Activated T-cell treated with anti-CD3 and anti-CD28 coated beads for 1 hour (primary cell): ENCODE measurements around the gene RBM33.
"Not testable (repeated sequence)": the region's sequence is repeated elsewhere in the genome, so short reads cannot be mapped to it uniquely, and the experiment has no call there.

Source experiments
- DNase-seq: peaks from one replicate; pipeline ENCODE4 v3.0.0-alpha.2; 2020; ENCODE audit warnings: low read depth

The RBM33 gene, protein sequence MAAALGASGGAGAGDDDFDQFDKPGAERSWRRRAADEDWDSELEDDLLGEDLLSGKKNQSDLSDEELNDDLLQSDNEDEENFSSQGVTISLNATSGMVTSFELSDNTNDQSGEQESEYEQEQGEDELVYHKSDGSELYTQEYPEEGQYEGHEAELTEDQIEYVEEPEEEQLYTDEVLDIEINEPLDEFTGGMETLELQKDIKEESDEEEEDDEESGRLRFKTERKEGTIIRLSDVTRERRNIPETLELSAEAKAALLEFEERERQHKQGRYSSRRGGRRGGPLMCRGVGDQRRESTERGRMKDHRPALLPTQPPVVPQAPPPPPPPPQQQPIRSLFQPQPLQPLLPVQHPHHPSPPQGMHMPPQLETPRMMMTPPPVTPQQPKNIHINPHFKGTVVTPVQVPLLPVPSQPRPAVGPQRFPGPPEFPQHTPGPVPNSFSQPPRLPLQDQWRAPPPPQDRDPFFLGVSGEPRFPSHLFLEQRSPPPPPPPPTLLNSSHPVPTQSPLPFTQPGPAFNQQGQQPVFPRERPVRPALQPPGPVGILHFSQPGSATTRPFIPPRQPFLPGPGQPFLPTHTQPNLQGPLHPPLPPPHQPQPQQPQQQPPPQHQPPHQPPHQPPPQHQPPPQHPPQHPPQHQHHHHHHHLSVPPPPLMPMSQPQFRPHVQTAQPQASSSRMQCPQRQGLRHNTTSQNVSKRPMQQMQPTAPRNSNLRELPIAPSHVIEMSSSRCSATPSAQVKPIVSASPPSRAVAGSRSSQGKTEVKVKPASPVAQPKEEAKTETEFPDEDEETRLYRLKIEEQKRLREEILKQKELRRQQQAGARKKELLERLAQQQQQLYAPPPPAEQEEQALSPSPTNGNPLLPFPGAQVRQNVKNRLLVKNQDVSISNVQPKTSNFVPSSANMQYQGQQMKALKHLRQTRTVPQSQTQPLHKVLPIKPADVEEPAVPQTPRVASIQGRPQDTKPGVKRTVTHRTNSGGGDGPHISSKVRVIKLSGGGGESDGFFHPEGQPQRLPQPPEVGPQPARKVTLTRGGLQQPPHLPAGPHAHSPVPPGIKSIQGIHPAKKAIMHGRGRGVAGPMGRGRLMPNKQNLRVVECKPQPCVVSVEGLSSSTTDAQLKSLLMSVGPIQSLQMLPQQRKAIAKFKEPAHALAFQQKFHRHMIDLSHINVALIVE

DNA sequence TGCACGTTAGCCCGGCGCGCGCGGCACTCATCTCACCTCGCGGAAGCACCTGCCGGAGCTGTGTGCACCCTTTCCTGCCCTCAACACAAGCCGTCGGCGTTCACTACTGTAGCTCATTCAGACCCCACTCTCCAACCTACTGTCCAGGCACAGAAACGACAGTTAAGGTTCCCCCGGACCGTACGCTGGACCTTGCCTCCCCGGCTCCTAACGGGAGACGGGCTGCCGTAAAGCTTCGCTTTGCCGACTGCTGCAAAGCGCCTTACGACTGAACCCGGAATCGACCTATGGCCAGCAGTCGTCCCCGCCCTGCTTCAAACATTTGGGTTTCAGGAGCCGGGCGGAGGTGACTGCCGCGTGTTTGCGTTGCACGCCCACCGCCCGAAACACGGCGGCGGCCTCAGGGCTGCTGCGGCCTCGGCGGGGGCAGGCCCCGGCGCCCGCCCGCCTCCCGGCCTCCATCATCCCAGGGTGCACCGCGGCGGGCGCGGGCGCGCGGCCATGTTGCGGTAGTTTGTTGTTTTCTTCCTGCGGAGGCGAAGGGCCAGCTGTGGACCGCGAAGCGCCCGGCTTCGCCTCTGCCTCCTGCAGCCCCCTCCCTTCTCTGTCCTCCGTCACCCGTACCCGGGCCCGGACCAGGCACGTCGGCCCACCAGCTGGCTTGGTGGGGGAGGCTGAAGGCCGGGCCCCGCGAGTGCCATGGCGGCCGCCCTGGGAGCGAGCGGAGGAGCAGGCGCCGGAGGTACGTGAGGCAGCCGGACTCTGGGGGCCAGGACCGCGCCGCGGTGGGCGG, at the start of gene RBM33:
TSS of gene RBM33 (plus strand) at position 484 of the 793 bp plus-strand sequence. CDS start at position 700, 216 bp downstream.
- peak; percentile 60 for DNase-seq

DNA sequence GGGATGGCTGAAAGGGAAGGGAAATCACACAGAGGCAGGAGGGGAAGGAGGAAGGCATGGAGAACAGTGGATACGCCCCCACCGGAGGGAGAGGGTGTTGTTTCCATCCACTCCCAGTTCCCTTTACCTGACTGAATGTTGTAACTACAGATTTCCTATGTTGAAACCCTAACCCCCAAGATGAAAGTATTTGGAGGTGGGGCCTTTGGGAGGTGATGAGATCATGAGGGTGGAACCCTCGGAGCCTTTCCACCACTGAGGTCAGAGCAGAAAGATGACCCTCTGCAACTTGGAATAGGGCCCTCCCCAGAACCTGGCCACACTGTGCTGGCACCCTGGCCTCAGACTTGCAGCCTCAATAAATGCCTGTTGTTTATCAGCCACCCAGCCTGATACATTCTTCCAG, 49.5 kb upstream of the RBM33 start:
- no peak for DNase-seq

DNA sequence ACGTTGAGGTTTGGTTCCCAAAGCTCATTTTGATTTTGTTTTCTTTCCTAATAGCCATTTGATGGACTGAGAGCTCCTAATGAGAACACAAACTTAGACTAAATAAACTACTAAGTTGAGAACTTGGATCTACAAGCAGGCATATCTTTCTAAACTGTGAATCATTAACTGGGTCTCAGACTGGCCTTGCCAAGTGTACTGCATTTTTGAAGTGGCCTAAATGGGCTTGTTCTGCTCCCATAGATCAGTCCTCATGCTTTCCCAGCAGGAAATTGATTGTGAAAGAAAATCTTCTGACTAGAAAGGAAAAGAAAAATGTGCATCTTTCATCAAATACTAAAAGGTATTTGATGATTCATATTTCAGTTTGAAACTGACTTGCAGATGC, 46.7 kb upstream of the RBM33 start:
- DNase-seq, result no peak

DNA sequence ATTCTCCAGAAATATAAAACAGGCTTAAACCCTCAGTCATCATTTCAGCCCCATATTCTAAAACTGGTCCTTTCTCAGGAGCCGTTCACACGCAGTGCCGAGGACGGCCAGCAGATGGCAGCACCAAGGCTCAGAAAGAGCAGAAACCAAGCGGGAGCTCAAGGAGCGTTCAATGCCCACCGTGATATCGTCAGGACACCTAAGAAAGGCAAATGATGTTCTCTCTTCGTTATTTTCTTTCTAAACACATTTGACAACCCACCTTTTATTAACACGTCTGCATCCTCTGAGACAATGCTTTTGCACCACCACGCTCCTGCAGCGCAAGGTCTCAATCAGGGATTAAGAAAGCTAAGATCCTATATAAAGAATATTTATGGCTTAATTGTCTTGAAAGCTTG, 45.7 kb upstream of the RBM33 start:
- peak; percentile 87 for DNase-seq

DNA sequence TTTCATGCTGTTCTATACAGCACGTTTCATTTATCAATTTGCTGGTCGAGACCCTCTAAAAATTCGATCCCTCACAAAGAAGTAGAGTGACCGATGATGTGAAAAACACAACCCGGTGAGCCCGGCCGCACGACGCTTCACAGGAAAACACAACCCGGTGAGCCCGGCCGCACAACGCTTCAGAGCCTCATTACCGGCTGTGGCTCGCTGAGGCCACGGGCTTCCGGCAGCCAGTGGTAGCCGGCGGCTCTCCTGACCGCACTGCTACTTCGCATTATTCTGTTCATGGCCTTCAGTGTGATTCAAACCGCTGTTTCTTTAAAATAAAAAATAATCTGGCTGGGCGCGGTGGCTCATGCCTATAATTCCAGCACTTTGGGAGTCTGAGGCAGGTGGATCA, 42.3 kb upstream of the RBM33 start:
- DNase-seq, result no peak

DNA sequence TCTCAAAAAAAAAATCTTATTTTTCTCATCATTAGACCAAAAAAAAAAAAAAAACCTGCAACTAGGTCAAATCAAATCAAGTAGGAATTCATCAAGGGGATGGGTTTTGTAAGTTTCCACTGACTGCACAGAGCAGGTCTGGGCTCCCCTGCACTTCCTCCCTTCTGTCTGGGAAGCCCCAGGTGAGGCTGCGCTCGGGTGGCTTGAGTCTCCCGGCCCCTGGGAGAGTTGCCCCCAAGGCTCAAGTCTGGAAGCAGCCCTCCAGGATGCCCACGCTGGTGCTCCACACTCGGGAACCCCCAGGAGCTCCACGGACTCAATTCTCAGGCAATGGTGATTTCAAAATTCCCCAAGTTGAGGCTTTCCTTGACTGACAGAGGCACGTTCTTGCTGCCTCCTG, 41.7 kb upstream of the RBM33 start:
- no peak for DNase-seq

DNA sequence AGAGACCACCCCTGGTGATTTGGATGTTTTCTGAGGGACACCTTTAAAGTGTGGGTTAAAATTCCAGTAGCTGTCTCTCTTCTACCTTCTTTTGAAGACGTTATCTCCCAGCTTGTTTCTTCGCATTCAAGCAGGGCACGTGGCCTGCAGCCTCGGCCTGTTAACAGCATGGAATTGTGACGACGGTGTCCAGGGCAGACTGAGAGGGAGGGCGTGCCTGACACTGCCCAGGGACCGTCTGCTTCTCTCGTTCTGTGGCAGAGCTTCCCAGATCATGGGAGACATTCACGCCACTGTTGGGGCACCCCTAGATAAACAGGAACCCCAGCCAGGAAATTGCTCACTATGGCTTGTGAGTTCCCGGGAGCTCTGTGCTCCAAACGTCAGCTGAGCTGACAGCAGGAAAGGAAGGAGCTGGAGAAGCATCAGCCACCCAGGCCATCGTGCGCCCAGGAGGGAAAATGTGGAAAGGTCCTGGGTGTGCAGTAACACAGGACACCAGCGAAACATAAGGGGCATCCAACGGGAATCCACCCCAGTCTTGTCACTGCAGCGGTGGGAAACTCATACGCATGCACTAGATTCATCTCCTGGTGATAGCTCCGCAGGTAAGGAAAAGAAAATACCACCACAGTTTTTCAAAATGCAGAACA, 41.1 kb upstream of the RBM33 start:
- DNase-seq, result no peak

DNA sequence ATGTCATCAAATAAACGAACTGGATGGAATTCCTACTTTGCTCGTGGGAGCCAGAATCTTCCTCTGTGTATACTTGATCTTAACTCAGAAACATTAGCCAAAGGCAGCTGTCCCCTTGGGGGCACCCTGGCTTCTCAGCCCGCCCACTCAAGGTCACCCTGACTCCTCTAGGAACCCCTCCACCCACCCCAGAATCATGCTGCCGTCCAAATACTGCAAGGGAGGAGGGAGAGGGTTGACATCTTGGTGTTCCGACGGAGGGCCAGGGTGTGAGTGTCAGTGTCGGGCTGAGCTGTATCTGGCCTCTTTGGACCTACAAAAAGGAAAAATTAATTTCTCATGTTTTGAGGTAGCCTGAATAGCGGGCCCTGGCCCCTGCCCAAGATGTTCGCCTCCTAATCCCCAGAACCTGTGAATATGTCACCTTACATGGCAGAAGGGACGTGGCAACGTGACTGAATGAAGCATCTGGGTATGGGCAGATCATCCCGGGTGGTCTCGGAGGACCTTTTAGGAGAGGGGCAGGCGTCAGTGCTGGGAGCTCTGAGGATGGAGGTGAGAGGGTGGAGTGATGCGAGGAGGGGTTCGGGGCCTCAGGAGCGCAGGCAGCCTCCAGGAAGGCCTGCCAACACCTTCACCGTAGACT, 40.5 kb upstream of the RBM33 start:
- no peak for DNase-seq

DNA sequence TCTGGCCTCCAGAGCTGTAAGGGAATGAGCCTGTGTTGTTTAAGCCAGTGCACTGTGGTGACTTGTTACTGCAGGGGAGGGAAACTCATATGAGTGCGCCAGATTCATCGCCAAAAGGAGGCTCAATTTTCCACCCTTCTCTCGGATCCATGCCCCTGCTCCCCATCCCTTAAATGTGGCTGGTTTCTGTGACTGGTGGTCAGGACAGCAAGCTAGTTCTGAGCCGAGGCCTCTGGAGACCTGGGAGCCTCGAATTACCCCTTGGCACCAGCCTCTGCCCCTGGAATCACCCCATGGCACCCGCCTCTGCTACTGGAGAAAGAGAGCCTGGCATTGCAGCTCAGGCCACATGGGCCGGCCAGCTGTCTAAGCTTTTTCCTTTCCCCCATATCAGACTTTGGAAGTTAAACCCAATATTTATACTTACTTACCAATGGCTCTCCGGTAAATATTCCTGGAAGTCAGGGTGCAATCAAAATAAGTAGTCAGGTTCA, 39.9 kb upstream of the RBM33 start:
- DNase-seq, result no peak

DNA sequence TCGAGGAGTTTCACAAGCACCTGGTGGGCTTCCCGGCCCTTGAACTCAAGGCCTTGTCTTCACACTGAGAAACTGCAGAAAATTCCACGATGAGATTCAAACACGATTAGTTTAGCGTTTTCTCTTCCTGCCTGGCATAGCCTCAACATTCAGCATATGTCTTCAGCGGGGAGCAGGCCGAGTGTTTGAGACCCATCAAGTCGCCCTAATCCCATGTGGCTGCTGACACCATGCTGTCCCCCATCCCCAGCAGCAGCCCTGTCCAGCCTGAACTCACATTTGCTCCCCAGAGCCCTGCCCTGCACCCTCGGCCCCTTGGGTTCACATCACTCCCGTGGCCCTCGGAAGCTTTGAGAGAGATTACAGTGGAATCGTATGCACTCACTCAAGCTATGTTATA, 35.3 kb upstream of the RBM33 start:
- no peak for DNase-seq

DNA sequence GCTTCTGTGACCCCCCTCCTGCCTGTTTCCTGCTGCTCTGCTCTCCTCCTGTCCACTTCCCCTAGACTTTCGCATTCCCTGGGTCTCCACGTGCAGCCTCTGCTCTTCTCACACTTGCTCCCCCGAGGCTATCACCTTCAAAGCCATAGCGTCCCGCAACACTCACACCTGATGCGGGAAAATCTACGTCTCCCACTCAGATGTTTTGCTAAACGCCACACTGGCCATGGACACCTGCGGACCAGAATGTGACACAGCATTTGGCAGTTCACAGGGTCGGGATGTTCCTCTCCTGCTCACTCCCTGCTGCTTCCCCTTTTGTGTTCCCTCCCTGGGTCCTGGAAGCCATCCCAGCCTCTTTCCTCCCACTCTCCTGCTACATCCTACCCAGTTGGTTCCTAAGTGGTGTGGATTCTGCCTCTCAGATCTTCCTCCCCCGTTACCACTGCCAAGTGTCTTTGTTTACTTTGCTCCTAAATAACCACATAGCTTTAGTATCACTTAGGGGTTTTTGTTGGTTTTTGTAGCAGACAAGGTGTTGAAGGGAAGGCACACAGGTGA, 33.7 kb upstream of the RBM33 start:
- DNase-seq, result no peak

DNA sequence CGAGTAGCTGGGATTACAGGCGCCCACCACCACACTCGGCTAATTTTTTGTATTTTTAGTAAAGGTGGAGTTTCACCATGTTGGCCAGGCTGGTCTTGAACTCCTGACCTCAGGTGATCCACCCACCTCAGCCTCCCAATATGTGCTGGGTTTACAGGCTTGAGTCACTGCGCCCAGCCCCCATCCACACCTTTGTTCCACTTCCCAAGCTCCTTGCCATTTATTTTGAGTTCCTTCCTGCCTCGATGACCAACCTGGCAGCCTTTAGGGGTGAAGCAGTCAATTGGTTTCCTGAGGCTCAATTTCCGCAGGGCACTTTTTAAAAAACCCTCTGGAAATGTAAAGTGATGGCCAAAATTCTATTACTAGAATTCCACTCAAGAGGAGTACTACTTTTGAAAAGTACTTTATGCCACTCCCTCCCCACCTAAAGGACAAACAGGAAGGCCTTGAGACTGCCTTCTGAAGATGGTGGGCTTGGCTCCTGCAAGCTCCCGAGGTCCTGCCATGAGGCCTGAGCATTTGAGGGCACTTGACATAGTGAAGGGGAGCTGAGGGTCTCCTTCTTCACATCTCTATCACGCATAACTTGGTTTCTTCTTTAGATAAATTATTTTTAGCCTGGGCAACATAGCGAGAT, 32.5 kb upstream of the RBM33 start:
- DNase-seq, result no peak

DNA sequence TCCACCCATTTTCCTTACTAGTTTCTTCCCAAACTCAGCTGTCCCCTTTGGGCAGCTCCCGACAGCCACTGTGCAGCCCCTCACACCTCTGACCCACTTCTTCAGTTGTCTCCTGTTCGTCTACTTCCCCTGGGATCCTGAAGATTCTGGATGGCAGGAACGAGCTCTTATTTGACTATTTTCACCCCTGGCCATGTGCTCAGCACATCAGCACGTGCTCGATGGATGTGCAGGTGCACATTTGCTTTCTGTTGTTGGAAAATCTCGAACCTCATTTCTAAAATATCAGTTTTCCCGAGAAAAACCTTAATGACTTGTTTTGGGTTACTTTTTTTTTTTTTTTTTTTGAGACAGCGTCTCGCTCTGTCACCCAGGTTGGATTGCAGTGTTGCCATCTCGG, 31.8 kb upstream of the RBM33 start:
- DNase-seq, result no peak

DNA sequence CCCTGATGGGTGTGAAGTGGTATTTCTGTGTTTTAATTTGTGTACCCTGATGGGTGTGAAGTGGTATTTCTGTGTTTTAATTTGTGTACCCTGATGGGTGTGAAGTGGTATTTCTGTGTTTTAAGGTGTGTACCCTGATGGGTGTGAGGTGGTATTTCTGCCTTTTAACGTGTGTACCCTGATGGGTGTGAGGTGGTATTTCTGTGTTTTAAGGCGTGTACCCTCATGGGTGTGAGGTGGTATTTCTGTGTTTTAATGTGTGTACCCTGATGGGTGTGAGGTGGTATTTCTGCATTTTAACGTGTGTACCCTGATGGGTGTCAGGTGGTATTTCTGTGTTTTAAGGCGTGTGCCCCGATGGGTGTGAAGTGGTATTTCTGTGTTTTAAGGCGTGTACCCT, 29.4 kb upstream of the RBM33 start:
- DNase-seq, result not testable (repeated sequence)

DNA sequence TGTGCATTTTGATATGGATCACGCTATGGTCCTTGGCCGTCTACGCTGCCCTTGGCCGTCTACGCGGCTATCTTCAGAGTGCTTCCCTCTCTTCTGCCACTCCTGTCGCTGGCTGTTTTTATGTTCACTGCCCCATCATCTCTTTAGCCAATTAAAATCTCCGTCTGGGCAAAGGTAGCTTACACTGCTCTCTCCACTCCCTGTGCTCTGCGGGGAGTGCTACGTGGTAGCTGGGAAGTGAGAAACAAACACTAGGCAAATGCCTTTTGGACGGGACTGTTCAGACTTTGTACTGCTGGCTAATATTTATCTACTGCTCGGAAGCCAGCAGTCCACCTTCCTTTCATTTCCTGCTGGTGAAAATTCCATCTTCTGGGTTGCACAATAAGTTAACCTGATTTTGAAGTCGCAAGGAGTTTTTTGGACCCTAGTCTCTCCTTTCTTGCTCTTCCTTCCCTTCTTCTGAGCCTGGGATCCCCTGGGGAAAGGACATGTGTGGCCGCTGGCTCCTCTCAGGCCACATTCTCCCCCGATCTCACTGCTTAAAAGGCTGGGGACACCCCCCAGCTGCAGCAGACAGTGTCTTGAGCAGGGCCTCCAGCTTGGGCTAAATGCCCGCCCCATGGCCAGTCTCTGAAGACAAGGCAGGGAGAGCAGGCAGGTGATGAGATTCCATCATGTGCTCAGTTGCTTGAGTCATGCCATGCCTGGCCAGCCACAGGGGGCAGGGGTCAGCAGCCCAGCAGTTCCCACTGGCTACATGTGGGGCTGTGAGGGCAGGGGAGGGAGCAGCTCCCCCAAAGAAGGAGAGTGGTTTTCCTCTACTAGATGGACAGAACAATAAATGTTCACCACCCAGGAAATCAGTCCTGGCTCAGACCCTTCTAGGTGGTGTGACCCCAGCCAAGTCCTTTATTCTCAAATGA, 25.5 kb upstream of the RBM33 start:
- no peak for DNase-seq

DNA sequence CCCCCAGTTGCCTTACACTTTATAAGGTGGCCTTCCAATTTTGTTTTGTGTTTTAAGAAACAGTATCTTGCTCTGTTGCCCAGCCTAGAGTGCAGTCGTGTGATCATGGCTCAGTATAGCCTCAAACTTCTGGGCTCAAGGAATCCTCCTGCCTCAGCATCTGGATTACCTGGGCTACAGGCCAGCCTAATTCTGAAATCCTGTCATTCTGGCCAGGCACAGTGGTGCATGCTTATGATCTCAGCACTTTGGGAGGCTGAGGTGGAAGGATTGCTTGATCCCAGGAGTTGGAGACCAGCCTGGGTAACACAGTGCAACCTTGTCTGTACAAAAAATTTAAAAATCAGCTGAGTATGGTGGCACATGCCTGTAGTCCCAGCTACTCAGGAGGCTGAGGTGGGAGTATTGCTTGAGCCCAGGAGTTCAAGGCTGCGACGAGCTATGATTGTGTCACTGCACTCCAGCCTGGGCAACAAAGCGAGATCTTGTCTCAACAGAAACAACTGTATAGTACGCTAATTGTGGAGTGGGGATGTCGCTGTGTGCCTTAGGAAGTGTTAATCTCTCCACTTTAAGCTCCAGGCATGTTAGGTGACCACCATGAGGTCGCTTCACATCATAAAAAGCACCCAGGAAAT, 24.7 kb upstream of the RBM33 start:
- no peak for DNase-seq

DNA sequence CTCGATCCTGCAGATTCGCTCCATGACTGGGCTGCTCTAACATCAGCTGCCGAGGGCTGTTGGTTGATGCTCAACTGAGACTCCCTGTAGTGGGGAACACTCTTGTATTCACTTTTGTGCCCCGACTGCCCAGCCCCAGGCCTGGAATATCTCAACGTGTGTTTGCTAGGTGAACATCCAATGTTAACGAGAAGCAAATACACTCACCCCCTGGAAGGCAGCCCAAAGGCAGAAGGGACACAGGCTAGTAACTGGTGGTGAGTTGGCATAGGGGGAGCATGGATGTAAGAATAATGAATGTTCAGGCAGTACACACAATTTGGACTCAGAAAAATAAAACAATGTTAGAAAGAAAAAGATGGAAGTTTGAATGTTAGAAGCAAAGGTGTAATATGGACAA, 24.0 kb upstream of the RBM33 start:
- no peak for DNase-seq

DNA sequence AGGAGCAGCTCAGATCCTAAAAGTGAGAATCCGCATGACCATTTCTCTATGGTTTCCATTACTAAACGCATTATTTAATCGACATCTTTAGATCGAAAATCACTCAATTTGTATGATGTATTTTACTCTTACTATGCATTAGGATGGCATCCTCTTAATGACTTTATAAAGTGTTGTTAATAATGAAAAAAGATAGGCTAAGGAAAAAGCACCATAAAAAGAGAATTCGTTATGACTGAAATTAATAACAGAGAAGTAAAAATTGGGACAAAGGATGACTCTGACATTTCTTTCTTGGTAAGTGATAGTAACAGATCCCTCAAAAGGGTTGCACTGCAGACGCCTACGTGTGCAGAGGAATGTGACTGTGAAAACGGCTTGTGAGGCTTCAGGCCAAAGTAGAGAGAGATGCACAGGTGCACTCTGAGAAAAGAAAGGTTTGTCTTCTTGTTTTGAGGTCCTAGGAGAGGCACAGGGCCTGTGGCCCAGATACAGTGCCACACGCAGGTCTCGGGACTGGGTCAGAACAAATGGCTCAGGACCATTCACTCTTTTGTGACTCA, 23.0 kb upstream of the RBM33 start:
- no peak for DNase-seq
